HS-5 (cell line): ENCODE results near the gene ATXN2L.
"Not testable (repeated sequence)": the region's sequence is repeated elsewhere in the genome, so short reads cannot be mapped to it uniquely, and the experiment has no call there.

Experiments used
- DNase-seq: peaks from one replicate; pipeline ENCODE4 v3.0.0-alpha.2; 2012; ENCODE audit warnings: low read depth

Gene ATXN2L

DNA sequence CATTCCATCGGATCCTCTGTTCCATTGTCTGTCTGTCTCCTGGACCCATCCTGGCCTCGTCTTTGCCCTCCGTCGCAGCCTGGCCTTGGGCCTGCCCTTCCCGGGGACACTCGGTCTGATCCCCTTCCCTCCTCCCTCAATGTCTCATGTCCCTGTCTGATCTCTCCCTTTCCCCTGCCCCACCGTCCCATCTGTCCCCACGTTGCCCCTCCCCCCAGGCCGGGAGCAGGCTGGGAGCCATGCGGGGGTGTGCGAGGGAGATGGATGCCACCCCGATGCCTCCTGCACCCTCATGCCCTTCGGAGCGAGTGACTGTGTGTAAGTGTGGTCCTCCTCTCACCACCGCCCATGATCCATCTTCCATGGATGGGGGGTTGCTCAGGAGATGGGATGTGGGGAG is 50.2 kb downstream of the ATXN2L start:
- DNase-seq: no peak

DNA sequence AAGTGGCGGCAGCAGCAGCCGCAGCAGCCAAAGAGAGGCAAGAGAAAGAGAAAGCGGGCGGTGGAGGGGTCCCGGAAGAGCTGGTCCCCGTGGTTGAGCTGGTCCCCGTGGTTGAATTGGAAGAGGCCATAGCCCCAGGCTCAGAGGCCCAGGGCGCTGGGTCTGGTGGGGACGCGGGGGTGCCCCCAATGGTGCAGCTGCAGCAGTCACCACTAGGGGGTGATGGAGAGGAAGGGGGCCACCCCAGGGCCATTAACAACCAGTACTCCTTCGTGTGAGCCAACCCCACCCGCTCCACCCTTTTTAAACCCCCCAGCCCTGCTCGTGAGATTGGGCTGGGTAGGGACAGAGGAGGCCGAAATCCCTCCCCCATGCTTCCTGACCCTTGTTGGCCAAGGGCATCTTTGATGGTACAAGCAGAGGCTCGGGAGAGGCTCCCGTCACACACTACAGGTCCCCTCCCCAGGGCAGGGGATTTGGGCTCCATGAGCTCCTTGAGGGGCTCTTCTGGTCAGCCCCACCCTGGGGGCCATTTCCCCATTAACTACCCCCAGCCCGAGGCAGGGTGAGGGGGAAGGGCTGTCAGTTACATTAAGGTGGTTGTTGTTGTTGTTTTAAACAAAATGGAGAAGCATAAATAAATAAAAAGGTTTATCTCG is 50.9 kb downstream of the ATXN2L start:
- no peak for DNase-seq

DNA sequence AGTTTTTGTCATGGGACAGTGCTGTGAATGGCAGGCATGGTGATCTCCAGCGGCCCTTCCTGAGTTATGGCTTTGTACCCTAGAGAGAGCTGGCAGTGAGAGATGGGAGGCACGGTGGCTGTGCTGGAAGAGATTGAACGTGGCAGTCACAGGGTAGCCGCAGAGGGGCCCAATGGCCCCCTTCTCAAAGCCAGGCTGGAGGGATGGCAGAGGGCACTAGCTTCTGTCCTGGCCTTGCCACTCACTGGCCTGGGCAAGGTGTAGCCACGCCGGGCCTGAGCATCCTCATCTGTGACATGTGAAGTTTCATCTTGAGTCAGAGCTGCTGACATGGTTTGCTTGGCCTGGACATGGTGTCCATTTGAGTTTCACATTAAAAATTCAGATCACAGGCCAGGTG is 51.6 kb downstream of the ATXN2L start:
- no peak for DNase-seq

DNA sequence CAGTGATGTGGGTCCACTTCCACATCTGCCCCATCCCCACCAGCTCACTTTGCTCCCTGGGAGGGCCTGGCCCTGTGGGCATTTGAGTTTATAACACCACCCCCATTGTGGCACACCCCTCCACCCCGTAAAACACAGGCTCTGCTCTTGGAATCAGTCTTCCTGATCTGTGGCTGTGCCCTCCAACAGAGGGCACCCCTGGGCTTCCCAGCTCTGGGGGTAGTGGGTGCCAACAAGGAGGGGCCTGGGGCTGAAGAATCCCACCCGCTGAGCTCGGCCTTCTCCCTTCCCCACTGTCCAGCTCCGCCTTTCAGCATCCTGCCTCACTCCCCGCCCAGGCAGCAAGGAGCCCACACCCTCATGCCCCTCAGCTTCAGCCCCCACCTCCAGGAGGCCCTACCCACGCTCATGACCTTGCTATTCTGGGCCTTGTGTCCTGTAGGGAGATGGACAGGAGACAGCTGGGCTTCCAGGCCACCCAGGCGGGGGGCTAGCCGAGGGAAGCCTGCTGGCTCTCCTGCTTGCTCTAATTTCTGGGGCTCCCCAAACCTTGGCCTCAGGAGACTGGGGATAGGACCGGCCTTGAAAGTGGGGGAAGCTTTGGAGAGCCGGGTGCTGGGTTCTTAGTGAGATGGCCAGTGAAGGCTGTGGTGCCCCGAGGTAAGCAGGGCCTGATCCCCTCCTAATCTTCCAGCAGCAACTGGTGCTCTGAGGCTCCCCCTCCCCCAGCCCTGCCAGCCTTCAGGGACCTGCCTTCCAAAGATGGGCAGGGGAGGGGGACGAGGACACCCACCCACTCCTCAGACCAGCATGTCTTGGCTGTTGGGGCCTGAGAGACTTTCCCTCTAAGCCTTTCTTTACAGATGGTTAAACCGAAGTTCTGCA is 52.6 kb downstream of the ATXN2L start:
- no peak for DNase-seq

DNA sequence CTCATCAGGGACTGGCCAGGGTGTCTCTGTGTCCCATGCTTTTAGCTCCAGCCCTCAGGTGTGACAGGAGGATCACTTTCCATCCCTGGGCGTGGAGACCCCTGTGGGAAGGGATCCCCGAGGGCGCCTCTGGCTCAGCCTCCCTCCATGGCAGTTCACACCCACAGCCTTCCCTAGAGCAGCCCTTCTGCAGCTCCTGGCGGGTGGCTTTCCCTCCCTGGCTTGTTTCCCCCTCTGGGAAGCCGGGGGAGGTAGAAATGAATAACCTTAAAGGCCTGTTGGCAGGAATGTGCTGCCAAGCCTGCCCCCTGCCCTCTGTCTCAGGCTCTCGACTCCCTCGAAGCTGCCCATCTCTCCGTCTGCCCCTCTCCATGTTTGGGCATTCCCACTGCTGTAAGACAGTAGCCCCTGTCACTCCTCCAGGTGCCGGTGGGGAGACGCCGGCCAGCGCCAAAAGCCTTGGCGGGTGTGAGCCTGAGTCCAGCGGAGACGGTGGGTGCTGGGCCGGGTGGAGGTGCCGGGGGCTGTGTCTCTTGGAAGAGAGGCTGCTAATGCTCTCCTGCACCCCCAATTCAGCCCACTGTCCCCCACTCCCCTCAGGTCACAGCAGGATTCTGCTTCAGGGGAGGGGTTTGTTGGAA is 53.3 kb downstream of the ATXN2L start:
- no peak for DNase-seq

DNA sequence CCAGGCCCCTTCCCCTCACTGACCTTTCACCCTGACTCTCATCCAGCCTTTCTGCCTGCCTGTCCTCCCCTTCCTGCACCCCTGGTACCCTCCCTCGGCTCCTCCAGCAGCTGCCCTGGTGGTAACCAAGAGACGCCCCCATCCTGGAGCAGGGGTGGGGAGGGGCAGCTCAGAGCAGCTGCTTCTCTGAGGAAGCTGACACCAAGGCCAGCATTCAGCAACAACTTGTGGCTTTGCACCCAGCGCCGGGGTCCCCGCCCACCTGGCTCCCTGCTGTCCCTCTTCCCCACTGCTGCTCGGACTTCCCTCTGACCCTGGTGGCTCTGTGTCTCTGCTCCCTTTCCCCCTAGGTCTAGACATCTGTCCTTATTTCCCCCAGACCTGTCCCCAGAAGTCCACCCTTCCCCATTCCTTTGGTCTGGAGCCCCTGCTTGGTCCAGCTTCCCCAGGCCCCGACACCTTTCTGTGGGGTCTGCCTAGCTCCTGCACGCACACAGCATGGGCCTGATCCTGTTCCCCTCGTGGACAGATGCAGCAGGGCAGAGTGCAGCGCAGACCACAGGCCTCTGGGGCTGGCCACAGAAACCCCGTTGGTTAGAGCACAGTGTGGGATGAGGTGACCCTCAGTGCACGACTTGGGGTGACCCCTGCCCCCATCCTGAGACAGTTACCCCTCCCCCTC is 54.3 kb downstream of the ATXN2L start:
- DNase-seq: no peak

DNA sequence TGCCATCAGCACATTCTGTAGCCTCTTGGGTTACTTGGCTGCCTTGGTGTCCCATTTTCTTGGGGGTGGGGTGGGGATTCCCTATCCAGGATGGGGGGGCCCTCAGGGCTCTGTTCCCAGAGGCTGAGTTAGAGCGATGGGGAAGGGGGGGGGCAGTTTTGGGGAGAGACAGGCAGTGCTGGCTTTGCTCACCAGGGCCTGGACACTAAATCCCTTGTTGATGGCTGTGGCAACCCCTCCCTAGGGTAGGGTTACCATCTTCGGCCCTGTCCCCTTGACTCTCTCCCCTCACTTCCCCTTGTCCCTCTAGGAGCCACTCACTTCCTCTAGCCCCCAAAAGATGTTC is 54.8 kb downstream of the ATXN2L start:
- DNase-seq: no peak

DNA sequence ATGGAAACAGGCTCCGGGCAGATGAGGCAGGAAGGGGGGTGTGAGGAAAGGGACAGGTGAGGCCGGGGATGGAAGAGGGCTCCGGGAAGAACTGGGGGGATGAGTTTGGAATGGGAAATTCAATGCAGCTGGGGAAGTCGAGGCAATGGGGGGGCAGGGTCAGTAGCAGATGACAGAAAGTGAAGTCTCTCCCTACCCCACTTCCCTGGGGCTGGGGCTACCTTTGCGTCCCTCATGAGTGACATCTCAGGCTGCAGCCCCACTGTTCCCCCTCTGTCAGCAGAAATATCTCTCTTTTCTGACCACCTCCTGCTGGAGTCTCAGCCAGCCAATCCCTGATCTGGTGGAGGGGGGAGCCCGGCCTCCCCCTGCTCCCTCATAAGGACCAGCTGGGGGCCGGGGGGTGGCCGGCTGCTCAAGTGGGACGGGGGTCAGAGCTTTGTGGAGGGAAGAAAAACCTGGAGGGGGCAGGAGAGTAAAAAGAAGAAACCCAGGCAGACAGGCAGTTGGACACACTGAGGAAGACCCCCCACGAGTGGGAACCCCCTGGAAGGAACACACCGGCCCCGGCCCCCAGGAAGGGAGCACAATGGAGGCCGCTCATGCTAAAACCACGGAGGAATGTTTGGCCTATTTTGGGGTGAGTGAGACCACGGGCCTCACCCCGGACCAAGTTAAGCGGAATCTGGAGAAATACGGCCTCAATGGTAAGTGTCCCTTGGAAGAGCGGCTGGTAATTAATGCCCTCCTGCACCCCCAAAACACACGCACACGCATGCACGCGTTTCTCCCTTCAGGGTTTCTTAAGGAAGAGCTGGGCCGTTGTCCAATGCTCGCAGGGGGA is 55.5 kb downstream of the ATXN2L start, which contains the start of gene ATP2A1:
TSS of gene ATP2A1 (plus strand) at position 406 of the 844 bp plus-strand sequence. CDS start at position 590, 184 bp downstream.
- no peak for DNase-seq

DNA sequence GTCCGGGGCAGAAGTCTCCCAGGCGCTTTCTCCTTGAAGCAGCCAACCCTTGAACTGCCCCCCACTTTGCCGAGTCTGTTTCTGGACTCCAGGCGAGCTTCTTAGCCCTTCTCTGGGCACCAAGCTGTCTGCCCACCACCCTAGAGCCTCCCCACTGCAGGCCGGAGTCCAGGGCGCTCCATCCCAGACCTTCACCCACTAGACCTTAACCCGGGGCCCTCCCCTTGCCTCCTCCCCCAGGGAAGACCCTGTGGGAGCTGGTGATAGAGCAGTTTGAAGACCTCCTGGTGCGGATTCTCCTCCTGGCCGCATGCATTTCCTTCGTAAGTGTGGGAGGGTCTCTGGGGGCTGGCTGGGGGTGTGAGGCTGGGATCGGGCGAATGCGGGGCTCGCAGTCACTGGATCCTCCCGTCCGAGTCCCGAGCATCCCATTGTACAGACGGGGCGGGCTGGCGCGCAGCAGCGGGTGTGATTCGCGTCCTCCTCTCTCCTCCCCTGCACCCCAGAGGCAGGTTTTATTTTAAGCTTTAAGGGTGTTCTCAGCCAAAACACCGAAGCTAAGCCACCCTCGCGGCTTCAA is 56.6 kb downstream of the ATXN2L start:
- no peak for DNase-seq

DNA sequence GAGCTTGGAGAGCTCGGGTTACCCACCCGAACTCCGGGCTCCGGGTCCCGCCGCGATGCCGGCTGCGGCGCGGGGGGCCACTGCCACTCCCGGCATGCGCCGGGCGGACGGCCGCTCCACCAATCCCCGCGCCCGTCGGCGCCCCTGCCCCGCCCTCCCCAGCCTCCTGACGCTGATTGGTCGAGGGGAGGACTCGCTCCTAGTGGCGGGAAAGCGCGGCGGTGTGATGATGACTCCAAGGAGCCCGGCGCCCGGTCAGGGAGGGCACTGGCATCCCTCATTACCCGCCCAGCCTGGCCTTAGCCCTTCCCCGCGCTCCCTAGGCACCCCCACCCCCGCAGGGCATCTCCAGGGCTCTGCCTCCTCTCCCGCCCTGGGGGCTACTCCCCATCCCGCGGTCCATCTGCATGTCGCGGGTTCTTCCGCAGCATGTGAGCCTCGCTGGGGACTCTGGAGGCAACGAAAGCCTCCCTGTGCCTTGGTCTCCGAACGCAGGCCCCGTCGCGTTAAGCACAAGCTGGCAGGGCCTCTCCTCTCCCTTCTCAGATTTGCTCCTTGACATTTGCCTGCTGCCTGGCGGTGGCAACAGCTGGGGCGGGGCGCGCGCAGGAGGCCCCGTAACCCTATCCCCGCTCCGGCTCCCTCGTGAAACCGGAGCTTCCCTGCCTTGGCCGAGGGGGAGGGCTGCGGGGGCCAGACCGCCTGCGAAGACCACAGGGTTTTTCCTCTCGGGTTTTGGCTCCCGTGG is 57.2 kb downstream of the ATXN2L start:
- peak; percentile 68 for DNase-seq

DNA sequence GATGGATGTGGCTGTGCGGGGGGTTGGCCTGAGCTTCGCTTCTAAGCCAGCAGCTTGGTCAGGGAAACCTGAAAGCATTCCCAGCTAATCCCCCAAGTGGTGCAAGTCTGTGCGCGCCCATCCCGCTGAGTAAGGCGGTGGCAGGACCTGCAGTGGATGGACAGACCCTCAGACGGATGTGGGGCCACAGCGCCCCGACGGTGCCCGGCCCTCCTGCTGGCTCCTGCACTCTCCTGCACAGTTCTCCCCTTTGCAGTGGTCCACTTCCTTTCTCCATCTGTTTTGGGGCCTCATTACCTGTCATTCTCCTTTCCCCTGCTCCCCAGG is 57.8 kb downstream of the ATXN2L start:
- DNase-seq: no peak

DNA sequence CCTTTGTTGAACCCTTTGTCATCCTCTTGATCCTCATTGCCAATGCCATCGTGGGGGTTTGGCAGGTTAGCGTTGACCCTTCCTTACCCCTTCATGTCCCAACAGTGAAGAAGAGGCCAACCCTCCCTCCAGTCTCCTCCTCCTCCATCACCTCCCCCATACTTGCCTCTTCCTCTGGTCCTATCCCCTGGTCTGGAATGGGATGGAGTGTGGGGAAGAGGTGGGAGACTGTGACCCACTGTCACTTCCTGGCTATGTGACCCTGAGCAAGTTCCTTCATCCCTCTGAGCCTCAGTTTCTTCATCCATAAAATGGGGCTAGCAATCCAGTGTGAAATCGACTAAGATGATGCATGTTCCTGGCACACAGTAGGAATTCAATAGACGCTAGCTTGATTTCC is 58.2 kb downstream of the ATXN2L start:
- no peak for DNase-seq

DNA sequence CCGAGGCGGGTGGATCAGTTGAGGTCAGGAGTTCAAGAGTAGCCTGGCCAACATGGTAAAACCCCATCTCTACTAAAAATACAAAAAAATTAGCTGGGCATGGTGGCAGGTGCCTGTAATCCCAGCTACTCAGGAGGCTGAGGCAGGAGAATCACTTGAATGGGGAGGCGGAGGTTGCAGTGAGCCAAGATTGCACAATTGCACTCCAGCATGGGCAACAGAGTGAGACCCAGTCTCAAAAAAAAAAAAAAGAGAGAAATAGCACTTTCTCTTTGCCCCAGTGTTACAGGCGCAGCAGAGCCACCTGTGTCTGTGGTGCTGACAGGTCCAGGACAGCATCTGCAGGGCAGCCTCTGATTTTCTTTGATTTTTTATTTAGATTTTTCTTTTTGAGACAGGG is 58.8 kb downstream of the ATXN2L start:
- not testable (repeated sequence) for DNase-seq

DNA sequence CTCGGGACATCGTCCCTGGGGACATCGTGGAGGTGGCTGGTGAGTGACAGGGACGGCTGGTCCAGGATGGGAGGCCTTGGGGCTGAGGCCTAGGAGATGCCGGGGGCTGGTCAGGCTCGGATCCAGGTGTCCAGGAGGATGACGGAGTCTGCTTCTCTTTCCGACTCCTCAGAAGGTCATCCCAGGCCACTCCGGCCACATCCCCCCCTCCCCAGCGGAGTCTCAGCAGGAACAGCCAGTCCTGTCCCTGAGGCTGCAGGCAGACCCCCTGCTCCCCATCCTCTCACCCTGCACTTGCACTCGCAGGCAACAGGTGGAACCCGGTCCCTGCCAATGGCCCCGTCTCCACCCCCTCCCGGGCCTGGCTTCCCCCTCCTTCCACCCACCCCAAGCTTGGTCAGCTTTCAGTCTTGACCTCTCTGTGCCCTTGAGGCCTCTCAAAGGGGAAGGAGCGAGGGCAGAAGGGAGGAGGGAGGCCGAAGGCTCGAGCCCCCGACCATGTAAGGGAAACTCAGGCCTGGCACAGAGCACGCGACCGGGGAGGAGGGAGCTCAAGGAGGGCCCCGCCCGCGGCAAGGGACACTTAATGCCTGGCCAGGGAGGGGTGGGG is 59.9 kb downstream of the ATXN2L start:
- no peak for DNase-seq

DNA sequence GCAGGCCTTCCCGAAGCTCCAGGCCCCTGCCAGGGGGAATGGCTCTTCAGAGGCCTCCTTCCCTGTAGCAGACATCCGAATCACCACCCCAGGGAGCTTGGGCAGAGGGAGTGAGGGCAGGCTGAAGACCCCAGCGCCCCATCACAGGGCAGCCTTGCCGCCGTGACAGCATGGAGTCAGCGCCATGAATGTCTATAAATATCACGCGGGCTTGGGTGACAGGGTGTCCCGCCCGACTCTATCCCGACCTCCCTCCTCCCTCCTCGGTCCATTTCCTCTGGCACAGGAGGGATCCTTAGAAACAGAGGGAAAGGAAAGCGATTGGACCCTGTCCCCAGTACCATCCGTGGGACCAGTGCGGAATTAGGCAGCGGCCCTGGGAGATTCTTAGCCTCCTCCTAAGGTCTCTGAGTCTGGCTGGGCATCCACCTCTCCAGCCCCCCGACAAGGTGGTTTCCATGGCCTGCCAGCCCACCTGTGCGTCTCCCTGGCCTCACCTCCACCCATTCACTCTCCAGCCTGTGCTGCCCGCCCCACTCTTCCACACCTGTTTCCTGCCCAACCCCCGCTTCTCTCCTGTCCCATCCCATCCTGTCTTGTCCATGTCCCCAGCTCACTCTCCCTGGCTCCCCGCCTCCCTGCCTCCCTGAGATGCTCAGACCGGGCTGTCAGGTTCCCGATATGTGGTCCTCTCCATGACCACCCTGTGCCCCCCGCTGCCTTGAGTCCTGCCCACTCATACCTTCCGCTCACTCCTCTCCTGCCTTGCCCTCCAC is 60.6 kb downstream of the ATXN2L start:
- no peak for DNase-seq

DNA sequence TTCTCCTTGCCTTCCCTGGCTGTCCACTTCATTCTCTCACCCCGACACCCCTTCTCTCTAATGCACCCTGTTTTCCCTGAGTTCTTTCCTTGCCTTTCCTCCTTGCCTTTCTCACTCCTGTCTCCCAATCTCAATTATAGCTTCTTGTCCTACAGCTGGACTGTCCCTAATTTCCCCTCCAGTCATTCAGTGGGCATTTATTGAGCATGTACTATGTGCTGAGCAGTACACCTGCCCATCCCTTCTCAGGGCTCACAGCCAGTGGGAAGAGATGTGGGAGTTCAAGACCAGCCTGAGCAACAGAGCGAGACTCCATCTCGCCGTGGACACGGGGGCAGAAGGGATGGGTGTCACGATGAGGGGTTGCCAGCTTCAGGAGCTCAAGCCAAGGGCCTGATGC is 61.2 kb downstream of the ATXN2L start:
- no peak for DNase-seq
